ENCODE results near the gene DLG2.

The DLG2 gene

GRCh38 chr11:84480131-84480530 is 1147.0 kb downstream of the DLG2 start:
- no peak for DNase-seq (ENCODE audit: low read depth in 3 of 3)

- no peak for DNase-seq (ENCODE audit: low read depth in 3 of 3)
Observed at GRCh38 chr11:84476581-84476980, 1150.6 kb downstream of the DLG2 start.

GRCh38 chr11:84471501-84471900 is 1155.6 kb downstream of the DLG2 start:
- no peak for DNase-seq (ENCODE audit: low read depth in 3 of 3)

- DNase-seq (ENCODE audit: low read depth in 3 of 3) = no peak
Observed at GRCh38 chr11:84468235-84468634, 1158.9 kb downstream of the DLG2 start.

GRCh38 chr11:84465040-84465439 is 1162.1 kb downstream of the DLG2 start:
- no peak for DNase-seq (ENCODE audit: low read depth in 3 of 3)

- DNase-seq (ENCODE audit: low read depth in 3 of 3) = no peak
Observed at GRCh38 chr11:84455691-84456090, 1171.5 kb downstream of the DLG2 start.

- DNase-seq (ENCODE audit: low read depth in 3 of 3) = no peak
Observed at GRCh38 chr11:84452211-84452610, 1174.9 kb downstream of the DLG2 start.

- DNase-seq (ENCODE audit: low read depth in 3 of 3) = no peak
Observed at GRCh38 chr11:84438565-84438964, 1188.6 kb downstream of the DLG2 start.

GRCh38 chr11:84437071-84437980 is 1189.8 kb downstream of the DLG2 start:
- no peak for DNase-seq (ENCODE audit: low read depth in 3 of 3)

- no peak for DNase-seq (ENCODE audit: low read depth in 3 of 3)
Observed at GRCh38 chr11:84430661-84431060, 1196.5 kb downstream of the DLG2 start.

GRCh38 chr11:84425673-84426072 is 1201.5 kb downstream of the DLG2 start:
- DNase-seq (ENCODE audit: low read depth in 3 of 3) = no peak

GRCh38 chr11:84420271-84420670 is 1206.9 kb downstream of the DLG2 start:
- DNase-seq (ENCODE audit: low read depth in 3 of 3) = no peak

GRCh38 chr11:84419616-84420015 is 1207.5 kb downstream of the DLG2 start:
- no peak for DNase-seq (ENCODE audit: low read depth in 3 of 3)

- no peak for DNase-seq (ENCODE audit: low read depth in 3 of 3)
Observed at GRCh38 chr11:84414920-84415319, 1212.2 kb downstream of the DLG2 start.

- no peak for DNase-seq (ENCODE audit: low read depth in 3 of 3)
Observed at GRCh38 chr11:84413549-84413948, 1213.6 kb downstream of the DLG2 start.

- no peak for DNase-seq (ENCODE audit: low read depth in 3 of 3)
Observed at GRCh38 chr11:84412862-84413261, 1214.3 kb downstream of the DLG2 start.

GRCh38 chr11:84408946-84409411 is 1218.2 kb downstream of the DLG2 start:
- DNase-seq (ENCODE audit: low read depth in 3 of 3) = no peak

GRCh38 chr11:84407091-84407490 is 1220.1 kb downstream of the DLG2 start:
- DNase-seq (ENCODE audit: low read depth in 3 of 3) = no peak

- DNase-seq (ENCODE audit: low read depth in 3 of 3) = no peak
Observed at GRCh38 chr11:84398017-84398626, 1229.0 kb downstream of the DLG2 start.

GRCh38 chr11:84396521-84396920 is 1230.6 kb downstream of the DLG2 start:
- DNase-seq (ENCODE audit: low read depth in 3 of 3) = no peak

GRCh38 chr11:84390441-84391078 is 1236.6 kb downstream of the DLG2 start:
- DNase-seq (ENCODE audit: low read depth in 3 of 3) = no peak

GRCh38 chr11:84389696-84390095 is 1237.4 kb downstream of the DLG2 start:
- DNase-seq (ENCODE audit: low read depth in 3 of 3) = no peak

GRCh38 chr11:84384731-84385130 is 1242.4 kb downstream of the DLG2 start:
- DNase-seq (ENCODE audit: low read depth in 3 of 3) = peak in 1 of 3 experiments; percentile 2

Data from stimulated activated CD4-positive, alpha-beta T cell treated with anti-CD3 and anti-CD28 coated beads, TNF-alpha, amount 100 ng/mL, for 24 hours (primary cell).